ENCODE measurements around the gene PHPT1.
A peak's percentile ranks its signal among the peaks of the same experiment; 100 is the strongest.

The PHPT1 gene

DNA sequence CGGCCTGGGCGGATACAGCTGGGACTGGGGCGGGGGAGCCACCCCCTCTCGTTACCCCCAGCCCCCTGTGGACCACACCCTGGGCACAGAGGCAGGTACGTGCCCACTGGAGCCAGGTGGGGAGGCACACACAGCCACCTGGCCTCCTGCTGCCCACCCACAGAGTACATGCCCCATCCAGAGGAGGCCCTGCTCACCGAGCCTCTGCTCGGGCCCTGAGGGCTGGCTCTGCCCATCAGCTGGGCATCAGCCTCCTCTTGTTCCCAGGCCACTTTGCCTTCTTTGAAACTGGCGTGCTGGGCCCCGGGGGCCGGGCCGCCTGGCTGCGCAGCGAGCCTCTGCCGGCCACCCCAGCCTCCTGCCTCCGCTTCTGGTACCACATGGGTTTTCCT is 9.2 kb downstream of the PHPT1 start:
- no peak for DNase-seq (ENCODE audit: low read depth)
- TF ChIP-seq, protein P1, sequence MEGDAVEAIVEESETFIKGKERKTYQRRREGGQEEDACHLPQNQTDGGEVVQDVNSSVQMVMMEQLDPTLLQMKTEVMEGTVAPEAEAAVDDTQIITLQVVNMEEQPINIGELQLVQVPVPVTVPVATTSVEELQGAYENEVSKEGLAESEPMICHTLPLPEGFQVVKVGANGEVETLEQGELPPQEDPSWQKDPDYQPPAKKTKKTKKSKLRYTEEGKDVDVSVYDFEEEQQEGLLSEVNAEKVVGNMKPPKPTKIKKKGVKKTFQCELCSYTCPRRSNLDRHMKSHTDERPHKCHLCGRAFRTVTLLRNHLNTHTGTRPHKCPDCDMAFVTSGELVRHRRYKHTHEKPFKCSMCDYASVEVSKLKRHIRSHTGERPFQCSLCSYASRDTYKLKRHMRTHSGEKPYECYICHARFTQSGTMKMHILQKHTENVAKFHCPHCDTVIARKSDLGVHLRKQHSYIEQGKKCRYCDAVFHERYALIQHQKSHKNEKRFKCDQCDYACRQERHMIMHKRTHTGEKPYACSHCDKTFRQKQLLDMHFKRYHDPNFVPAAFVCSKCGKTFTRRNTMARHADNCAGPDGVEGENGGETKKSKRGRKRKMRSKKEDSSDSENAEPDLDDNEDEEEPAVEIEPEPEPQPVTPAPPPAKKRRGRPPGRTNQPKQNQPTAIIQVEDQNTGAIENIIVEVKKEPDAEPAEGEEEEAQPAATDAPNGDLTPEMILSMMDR (conservative IDR thresholded peaks at IDR 0.05; ENCODE audit: low read length): no peak
- H3K4me3 ChIP-seq (ENCODE audit: low read length): no peak overlapping the region

DNA sequence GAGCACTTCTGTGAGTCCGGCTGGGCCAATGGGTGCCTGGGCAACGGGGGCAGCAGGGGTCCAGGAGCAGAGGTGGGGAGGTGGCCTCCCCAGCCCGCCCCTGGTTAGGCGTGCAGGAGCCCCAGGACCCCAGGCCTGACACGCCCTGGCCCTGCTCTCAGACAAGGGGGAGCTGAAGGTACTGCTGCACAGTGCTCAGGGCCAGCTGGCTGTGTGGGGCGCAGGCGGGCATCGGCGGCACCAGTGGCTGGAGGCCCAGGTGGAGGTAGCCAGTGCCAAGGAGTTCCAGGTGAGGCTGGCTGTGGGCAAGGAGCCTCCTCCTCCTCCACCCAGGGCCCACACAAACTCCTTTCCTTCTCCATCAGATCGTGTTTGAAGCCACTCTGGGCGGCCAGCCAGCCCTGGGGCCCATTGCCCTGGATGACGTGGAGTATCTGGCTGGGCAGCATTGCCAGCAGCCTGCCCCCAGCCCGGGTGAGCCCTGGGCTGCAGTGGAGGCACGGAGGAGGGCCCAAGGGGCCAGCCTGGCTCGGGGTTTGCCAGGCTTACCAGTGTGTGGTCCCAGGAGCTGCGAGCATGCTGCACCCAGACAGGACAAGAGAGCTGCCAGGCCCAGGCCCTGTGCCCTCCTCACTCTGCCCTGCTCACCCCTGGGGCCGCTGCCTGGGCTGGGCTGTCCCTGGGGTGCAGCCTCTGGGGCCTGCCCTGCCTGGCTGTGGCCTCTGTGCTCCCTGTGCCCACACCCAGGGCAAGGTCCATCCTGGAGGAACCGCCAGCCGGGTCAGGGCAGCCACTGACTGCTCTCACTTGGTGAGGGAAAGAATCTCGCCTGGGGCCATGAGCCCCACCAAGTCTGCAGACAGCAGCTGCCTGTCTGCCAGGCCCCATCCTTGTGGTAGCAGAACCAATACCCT is 9.9 kb downstream of the PHPT1 start:
- H3K4me3 ChIP-seq (ENCODE audit: low read length): no peak overlapping the region
- peak; percentile 57 for DNase-seq (ENCODE audit: low read depth)
- TF ChIP-seq, protein P1 (conservative IDR thresholded peaks at IDR 0.05; ENCODE audit: low read length): no peak

DNA sequence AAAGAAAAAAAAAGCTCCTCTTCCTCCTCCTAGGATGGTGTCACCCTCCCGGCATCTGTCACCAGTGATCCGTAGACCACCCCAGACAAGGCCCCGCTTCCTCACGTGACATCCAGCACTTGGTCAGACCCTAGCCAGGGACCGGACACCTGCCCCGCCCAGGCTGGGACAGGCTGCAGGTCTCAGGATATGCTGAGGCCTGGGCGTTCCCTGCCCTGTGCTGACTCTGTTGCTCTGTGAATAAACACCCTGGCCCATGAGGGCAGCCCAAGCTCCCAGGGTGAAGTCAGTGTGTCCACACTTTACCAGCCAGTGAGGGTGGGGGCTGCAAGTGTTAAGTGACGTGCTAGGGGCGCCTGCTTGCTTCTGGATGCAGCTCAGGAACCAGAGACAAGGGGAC is 11.3 kb downstream of the PHPT1 start:
- DNase-seq (ENCODE audit: low read depth): no peak
- no peak overlapping the region for H3K4me3 ChIP-seq (ENCODE audit: low read length)
- TF ChIP-seq, protein P1 (conservative IDR thresholded peaks at IDR 0.05; ENCODE audit: low read length): no peak

DNA sequence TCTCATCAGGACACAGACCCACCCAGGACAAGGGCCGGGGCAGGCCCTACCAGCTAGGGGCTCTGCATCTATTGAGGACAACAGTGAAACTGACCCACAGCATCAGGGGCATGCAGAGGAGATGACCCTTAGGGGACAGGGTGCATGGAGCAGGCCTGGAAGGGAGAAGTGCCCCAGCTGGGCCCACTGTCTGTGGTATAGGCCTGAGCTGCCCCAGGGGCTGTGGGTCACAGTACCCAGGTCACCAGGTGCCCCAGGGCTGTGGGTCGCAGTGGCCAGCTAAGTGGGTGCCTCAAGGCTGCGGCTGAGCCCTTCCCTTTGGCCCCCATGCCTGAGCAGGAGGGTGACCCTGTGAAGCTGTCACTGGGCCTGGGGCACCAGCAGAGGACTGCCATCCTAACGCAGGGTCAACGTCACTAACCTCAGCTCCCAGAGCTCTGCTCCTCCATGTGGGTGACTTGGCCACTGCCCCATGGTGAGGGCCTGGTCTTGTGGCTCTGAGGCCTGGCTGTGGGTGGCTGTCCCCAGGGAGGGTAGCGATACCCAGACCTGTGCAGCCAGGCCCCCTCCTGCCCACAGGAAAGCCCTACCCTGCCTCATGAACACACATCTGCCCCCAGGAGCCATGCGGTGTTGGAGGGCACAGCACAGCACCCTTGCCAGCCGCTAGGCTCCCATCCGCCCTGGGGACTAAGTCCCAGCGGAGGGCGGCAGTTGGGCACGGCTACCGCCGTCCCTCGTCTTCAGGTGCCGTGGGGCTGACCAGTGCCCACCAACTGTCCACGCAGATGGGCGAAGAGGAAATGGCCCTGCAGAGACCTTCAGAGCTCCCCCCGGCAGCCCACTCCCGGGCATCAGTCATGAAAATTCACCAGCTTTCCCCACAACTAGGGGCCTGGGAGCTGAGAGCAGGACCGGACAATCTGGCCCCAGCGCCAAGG is 12.0 kb downstream of the PHPT1 start:
- TF ChIP-seq, protein P1 (conservative IDR thresholded peaks at IDR 0.05; ENCODE audit: low read length): no peak
- no peak overlapping the region for H3K4me3 ChIP-seq (ENCODE audit: low read length)
- DNase-seq (ENCODE audit: low read depth): no peak

DNA sequence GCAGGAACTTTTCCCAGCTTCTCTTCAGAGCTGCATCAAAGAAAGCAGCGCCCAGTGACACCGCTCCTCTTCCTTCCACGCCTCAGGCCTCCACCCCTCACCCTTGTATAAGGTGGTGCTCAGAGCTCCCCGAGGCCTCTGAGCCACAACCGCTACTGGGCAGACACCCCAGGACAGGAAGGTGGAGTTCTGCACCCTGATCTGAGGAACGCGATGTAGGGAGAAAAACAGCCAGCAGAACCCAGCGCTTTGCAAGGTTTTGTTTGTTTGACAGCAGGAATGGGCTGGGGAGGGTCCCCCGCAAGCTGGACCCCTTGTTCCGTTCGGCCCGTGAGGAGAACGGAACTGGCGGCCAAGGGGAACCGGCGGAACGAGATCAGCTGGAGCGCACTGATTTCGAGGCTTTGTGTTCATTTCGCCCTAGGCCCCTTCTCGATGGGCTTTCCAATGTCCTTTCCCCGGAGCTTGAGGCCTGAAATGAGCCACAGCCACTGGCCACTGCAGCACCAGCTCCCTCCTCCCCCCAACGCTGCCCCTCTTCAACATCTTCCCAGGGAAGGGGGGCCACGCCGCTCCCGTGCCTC is 12.8 kb downstream of the PHPT1 start:
- DNase-seq (ENCODE audit: low read depth): no peak
- H3K4me3 ChIP-seq (ENCODE audit: low read length): no peak overlapping the region
- TF ChIP-seq, protein P1 (conservative IDR thresholded peaks at IDR 0.05; ENCODE audit: low read length): no peak

DNA sequence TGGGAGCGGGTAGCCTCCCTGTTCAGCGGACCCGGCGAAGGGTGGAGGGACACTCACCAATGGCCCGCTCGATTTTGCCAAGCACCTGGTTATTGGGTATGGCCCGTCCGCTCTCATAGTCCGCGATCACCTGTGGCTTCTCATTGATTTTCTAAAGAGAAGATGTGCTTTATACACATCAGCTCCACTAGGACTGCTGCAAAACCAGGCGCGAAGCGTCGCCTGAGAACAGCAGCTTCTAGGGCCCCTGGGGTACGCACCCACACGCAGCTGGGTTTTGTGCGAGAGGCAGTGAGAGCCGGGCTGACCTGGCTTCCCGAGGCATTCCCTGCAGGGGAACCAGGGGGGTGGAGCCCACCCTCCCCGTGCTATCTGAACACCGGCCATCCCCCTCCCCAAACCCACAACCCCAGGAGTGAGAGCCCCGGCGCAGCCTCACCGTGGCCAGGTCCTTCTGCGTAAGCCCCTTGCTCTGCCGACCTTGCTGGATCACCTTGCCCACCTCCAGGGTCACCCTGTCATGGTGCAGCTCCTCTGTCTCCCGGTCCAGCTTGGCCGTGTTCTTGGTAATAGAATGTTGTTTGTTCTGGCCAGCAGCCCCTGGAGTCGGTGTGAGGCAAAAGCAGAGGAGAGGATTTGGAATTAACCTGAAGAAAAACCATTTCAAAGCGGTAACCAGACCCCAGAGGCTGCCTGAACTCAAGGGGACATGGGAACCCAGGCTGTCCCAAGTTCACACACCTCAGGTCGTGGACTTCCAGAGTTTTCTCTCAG is 13.8 kb downstream of the PHPT1 start:
- H3K4me3 ChIP-seq (ENCODE audit: low read length): no peak overlapping the region
- TF ChIP-seq, protein P1 (conservative IDR thresholded peaks at IDR 0.05; ENCODE audit: low read length): no peak
- DNase-seq (ENCODE audit: low read depth): no peak
